HG03159 (cell line): ENCODE results near the gene C1QC.

ENCODE experiments used
- ATAC-seq: cut with Tn5 transposase; IDR thresholded peaks from one replicate; pipeline ENCODE4 v1.9.1; 2021; ENCODE audit warnings: mild to moderate bottlenecking, moderate library complexity; ENCODE audit not compliant: unreplicated experiment

The C1QC gene

DNA sequence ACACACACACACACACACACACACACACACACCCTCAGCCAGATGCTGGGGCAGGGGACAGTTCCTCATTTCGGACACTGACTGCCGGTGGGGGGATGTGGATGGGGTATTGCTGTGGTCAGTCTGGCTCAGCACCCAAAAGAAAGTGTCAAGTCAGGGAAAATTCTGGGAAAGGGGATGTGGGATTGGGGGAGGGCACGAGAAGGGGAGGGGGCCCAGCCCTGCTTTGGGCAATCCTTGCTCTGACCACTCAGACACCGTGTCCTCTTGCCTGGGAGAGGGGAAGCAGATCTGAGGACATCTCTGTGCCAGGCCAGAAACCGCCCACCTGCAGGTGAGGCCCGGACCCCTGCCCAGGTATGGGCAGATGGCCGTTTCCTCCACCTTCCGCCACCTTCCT is at the start of gene C1QC:
Gene C1QC, plus strand, starts transcription at position 253 of the 400 bp plus-strand sequence. CDS start 391 bp downstream, outside the sequence.
- ATAC-seq, result no peak

DNA sequence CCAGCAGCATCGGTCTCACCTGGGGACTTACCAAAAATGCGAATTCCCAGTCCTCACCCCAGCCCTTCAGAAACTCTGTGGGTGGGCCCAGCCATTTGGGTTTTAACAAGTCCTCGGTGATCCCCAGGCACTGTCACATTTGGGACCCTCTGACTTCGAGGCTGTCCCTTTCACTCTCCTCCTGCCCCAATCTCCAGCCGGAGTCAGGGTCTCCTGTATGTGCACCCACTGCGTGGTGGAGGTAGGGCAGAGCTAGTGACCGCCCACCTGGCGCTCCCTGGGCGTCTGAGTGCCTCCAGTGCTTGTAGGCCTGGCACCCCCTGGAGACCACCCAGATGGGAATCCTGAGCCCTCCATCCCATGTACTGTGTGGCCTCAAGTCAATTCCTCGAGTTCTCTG is 49.0 kb upstream of the C1QC start:
- ATAC-seq, result no peak

DNA sequence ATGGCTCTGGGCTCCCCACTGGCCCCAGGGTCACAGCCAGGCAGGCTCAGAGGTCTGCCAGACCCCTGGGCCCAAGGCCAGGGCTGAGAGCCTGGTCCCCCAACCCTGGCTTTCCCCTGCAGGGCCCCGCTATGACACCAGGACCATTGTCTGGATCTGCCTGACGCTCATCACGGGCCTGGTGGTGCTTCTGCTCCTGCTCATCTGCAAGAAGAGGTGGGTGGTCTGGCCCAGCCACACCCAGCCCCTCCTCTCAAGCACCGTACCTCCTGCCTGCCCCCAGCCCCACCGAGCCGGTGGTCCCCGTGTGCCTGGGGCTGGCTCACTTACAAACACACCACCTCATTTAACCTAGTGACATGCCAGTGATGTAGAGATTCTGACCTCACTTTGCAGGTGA is 48.3 kb upstream of the C1QC start:
- ATAC-seq, result no peak

DNA sequence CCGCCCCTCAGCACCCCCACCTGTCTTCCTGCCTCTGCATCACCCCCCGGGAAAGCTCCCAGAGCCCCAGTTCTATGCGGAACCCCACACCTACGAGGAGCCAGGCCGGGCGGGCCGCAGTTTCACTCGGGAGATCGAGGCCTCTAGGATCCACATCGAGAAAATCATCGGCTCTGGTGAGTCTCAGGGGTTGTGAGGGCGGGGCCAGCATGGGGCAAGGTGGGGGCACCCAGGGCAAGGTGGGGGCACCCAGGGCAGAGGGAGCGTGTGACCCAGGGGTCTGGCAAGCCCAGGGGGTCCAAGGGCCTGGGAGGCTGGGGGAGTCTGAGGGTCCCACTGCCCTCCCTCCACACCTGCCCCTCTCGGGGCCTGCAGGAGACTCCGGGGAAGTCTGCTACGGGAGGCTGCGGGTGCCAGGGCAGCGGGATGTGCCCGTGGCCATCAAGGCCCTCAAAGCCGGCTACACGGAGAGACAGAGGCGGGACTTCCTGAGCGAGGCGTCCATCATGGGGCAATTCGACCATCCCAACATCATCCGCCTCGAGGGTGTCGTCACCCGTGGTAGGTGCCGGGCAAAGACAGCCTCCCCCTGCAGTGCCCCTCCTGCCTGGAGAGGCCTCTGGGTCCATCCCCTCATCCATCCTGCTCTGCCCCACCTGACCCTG is 46.0 kb upstream of the C1QC start:
- ATAC-seq, result no peak

DNA sequence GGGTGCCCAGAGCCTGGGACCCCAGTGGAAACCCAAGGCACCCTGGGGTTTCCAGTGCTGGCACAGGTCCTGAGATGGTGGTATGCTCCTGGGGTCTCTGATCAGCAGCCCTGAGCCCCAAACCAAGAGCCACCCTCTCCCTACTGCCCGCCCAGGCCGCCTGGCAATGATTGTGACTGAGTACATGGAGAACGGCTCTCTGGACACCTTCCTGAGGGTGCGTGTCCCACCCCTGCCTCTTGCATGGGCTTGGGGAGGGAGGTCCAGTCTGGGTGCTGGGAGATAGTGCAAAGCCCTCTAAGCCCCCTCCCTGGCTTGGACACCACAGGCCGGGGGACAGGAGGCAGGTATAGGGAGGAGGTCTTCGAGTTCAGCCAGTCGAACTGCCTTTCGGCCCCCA is 45.4 kb upstream of the C1QC start:
- ATAC-seq, result no peak

DNA sequence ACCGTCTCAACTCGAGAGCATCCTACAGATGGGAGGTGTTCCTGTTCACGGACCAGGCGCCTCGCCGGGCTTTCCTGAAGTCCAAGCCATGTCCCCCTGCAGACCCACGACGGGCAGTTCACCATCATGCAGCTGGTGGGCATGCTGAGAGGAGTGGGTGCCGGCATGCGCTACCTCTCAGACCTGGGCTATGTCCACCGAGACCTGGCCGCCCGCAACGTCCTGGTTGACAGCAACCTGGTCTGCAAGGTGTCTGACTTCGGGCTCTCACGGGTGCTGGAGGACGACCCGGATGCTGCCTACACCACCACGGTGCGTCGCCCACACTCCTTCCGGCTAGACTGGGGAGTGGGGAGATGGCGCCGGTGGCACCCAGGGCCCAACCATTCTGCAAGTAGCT is 44.7 kb upstream of the C1QC start:
- no peak for ATAC-seq

DNA sequence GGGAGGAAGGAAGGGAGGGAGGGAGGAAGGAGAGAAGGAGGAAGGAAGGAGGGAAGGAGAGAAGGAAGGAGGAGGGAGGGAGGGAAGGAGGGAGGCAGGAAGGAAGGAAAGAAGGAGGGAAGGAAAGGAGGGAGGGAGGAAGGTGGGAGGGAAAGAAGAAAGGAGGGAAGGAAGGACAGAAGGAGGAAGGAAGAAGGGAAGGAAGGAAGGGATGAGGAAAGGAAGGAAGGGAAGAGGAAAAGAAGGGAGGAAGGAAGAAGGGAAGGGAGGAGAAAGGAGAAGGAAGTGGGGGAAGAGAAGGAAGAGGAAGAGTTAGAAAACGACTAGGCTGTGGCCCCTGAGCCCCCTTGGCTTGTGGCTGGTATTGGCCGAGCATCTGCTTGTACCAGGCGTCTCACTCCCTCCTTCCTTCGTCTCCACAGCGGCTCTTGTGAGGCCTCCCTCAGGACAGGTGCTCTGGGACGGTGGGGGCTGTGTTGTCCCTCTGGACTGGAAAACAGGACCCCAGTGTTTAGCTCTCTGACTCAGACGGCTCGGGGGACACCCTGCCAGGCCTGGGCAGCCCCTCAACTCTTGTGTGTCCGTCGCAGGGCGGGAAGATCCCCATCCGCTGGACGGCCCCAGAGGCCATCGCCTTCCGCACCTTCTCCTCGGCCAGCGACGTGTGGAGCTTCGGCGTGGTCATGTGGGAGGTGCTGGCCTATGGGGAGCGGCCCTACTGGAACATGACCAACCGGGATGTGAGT is 43.2 kb upstream of the C1QC start:
- ATAC-seq, result no peak

DNA sequence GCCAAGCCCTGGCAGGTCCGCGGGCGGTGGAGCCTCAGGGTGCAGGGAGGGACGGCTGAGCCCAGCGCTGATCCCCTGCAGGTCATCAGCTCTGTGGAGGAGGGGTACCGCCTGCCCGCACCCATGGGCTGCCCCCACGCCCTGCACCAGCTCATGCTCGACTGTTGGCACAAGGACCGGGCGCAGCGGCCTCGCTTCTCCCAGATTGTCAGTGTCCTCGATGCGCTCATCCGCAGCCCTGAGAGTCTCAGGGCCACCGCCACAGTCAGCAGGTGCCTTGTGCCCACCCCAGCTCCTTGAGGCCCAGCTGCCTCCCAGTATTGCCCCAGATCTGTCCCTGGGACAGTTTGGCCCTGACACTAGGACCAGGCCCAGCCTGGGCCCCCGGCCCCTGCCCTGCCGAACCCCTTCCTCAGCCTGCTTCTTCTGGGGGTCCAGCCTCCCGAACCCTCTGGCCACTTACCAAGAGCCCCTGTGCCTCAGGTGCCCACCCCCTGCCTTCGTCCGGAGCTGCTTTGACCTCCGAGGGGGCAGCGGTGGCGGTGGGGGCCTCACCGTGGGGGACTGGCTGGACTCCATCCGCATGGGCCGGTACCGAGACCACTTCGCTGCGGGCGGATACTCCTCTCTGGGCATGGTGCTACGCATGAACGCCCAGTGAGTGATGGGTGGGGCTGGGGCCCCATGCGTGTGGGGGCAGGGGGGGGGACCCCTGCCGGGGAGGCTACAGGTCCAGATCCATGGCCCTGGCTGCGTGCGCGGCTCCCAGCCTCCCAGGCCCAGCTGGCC is 42.4 kb upstream of the C1QC start:
- ATAC-seq, result no peak

DNA sequence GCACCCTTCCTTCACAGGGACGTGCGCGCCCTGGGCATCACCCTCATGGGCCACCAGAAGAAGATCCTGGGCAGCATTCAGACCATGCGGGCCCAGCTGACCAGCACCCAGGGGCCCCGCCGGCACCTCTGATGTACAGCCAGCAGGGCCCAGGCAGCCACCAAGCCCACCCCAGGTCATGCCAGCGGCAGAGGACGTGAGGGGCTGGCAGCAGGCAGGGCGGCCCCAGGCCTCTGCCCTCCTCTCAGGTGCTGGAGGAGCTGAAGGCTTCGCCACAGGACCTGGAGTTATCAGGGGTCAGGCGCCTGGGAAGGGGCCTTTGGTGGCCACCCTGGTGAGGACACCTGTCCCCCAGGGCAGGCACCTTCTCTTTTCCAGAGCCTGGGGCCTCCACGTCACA is 41.8 kb upstream of the C1QC start:
- no peak for ATAC-seq

DNA sequence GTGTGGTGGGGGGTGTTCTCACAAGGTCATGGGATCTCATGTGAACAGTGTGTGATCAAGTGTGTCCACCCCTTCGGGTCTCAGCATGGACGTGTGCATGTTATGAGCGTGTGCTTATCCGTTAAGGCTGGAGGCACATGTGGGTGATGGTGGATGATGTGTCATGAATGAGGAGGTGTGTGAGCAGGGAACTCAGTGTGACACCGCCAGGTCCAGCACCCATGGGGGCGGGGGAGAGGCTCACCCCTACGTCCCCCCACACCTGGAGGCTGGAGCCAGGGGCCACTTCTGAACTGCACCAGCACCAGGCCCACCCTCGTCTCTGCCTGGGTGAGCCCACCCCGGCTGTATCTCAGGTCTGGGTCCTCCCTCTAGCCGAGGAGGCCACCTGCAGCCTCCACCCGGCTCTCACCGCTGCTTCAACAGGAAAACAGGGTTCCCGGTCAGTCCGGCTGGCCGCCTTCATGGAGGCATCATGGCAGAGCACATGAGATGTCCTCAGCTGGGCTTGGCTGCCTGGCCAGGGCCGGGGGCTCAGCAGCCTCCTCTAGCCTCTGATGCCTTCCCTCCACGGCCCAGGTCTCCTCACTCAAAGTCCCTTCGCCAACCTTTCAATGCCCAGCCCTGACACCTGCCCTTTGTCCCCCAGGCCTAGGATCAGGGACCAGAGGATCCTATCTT is 41.2 kb upstream of the C1QC start:
- ATAC-seq, result no peak

DNA sequence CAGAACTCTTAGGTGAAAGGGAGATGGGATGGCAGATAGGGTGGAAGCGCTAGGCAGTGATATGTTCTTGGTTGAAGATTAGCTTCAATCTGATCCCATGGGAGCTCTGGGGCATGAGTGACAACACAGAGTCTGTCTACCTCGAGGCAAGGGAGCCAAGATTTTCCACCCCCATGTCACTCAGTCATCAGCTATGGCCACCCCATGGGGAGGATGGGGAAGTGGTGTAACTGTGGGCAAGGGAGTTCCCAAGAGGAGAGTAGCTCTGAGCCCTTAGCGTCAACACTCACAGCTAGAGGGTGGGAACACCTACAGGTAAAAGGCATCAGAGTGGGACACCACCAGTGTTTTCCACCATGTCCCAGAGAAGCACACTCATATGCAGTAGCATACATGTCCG is 37.3 kb upstream of the C1QC start:
- ATAC-seq, result no peak

DNA sequence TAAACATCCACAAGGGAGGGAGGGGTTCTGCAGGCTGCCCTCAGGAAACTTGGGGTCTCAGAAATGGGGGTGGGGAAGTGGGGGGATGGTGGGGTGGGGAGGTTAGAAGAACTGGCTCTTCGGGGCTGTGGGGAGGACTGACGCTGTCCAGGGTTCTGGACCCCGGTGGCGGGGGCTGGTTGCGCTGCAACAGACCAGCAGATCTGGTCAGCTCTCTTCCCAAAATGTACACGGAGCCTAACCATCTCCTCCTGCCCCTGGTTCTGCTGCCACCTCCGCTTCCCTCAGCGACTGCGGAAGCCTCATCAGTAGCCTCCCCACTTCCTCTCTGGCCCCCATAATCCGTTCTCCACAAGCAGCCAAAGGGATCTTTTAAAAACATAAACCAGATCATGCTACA is 36.3 kb upstream of the C1QC start:
- ATAC-seq, result no peak

DNA sequence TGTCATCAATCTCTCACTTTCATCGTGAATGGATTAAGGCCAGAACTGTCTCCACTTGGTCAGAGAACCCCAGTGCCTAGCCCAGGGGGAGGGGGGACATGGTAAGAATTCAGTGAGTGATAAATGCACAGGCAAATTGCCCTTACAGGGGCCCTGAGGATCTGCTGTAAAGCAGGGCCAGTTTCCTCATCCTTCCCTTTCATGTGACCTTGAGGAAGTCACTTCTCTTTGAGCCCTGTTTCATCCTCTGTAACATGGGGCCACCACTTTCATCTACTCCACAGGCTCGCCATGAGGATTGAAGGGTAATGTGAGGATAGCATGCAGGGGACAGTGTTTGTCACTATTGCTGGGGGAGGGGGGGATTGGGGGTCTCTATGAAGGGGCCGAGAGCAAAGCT is 35.1 kb upstream of the C1QC start:
- no peak for ATAC-seq

DNA sequence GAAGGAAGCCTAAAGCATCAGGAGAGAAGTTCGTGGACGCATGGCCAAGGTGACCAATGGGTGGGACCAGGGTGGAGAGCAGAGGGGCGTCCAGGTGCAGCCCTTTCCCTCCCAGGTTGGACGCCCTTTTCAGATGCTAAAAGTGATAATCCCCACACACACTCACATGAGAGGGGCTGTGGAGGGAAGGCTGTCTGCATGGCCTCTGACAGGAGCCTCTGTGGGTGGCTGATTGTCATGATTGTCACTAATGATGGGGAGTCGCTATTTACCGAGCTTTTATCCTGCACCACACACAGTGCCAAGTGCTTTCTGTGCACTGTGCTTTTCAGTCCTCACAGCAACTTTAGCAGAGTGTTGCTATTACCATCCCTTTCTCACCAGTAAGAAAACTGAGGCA is 34.1 kb upstream of the C1QC start:
- ATAC-seq, result no peak

DNA sequence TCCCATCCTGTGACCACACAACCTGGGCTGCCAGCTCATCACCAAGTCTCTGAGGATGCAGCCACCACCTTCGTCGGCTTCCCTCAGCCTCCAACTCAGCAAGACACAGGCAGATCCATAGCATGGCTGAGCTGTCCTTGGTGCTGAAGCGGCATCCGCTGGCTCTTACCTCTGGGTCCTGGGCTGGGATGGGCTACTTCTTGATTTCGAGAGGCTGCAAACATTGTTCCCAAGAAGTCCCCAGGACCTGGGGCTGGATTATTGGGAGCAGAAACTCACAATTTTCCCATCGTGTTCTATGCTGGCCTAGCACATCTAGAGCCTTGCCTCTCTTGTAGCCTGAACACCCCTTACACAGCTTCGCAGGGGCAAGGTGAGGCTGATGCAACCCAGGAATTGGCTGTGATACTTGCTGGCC is 31.9 kb upstream of the C1QC start:
- ATAC-seq, result no peak

DNA sequence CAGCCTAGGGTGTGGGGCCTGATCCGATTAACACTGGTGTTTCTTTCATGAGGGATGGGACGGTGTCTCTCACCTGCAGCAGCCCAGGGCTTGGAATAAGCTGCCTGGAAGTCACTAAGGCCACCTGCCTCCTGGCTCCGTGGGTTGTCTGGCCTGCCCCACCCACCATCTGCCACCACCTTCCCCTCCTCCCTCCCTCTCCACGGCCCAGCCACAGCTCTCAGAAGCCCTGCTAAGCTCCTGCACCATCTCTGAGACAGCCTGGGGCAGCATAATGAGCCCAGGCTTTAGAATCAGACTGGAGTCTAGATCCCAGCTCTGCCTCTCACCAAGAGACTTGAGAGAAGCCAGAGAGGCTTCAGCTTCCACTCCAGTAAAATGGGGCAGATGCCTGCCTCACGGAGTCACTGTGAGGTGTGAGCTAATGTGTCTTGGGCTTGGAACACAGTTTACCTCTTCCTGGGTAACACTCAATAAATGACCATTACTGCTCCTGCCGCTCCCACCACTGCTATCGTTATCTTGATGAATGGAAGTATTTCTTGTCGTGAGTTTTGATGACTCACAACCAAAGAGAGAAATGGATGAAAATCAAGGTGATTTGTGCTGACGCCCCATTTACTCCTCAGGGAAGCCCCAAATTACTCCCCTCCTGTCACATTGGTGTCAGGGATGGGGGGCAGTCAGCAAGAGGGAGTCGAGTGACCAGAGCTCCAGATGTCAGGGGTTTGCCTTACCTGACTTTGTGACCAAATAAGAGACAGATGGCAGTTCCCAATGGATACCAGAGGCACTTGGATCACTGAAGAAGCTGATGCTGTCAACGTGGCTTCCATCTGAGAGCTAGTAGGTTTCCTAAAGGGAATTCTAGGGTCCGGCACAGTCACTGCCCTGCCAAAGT is 30.5 kb upstream of the C1QC start:
- no peak for ATAC-seq

DNA sequence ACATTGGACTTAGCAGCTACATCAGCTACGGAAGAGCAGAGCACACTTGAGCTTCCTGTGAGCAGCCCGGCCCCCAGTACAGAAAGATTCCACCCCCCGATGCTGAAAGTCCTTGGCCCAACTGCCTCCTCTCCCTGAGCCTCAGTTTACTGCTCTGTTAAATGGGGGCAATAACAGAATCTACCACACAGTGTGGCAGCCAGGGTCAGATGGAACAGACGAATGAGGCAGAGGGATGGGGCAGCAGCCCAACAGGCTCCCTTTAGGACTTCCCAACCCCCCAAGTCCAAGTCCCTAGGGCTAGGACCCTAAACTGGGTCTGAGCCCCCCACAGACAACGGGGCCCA is 29.9 kb upstream of the C1QC start:
- ATAC-seq, result no peak

DNA sequence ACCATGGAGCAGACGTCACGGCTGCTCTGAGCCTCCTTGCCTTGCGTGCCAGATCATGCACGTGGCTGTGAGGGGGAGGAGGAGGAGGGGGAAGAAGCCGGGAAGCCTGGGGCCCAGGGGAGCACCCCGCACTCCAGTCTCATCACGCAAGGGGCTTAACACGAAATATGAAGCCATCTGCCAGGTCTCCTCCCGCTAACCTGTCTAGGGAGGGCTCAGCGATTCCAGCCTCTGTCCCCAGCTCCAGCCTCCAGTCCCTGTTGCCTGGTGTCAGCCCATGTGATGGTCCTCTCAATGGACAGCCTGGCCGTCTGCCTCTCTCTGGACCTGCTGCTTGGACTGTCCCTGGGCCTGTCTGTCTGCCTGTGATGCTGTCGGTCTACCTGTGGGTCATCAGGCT is 29.5 kb upstream of the C1QC start:
- no peak for ATAC-seq

DNA sequence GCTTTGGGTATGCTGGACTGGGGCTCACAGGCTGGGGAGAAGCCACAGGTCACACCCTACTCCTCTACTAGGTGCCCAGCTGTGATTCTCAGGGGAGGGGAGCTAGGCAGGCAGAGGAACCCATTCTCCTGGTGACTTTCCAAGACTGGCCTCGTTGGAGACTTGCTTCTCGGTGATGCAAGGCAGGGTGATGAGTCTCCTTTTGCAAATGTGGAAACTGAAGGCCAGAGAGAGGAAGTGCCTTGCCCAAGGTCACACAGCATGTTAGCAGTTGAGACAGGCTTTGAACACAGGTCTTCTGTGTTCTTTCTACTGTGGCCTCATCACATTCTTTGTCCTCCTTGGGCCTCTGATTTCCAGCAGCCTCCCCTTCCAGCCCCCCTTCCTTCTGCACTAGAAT is 27.5 kb upstream of the C1QC start:
- no peak for ATAC-seq

DNA sequence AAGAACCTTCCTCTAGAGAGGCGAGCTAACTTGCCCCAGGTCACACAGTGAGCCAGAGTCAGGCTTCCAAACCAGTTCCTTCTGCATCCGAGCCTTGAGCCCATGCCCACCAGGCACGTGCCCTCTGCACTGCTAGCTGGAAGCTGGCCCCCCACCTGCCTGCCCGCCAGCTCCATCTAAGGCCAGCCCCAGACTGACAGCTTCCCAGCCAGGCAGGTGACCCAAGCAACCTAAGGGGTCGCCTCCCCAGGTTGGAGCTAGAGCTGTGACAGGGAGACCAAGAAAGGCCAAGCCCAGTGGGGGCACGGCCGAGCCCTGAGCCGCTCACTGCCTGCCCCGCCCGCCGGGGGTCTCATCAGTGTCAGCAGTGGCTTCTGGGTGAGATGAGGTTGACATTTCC is 26.9 kb upstream of the C1QC start:
- ATAC-seq, result no peak

DNA sequence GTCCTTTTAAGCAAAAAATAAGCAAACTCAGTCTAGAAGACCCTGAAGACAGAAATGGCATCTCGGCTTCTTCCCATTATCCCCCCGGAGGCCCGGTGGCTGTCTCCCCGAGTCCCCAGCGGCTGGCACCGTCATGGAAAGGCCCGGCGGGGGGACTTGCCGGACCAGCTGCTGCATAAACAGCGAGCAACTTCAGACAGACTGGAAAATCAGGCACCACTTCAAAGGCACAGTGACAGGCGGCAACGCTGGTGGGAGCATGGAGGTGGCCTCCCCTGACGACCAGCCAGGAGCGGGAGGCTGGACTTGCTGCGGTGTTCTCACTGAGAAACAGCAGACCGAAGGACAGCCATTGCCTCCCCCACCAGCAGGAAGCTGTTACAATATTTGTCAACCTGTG is 25.4 kb upstream of the C1QC start:
- no peak for ATAC-seq
